GM23248 (cell line): ENCODE measurements around the gene FCRLB.

Experiments
- EZH2 ChIP-seq: fragments of 200-600 bp; sonication (generic); IDR thresholded peaks from 2 replicates; pipeline ENCODE4 v1.6.1; 2018; ENCODE audit warnings: antibody characterized with exemption, mild to moderate bottlenecking; ENCODE audit not compliant: insufficient read depth, poor library complexity, severe bottlenecking
- EZH2phosphoT487 ChIP-seq: fragments of 200-600 bp; sonication (generic); IDR thresholded peaks from 2 replicates; pipeline ENCODE4 v1.6.1; 2018; ENCODE audit warnings: antibody characterized with exemption, moderate library complexity, mild to moderate bottlenecking, low read depth; ENCODE audit not compliant: insufficient read depth

GRCh38 chr1:161749509-161750407 is 28.4 kb downstream of the FCRLB start, which contains the start of gene DUSP12:
- TF ChIP-seq EZH2 (no peak), EZH2phosphoT487 (no peak)
